NCI-H146 (cell line): ENCODE measurements around the gene ACTL8.

ENCODE experiments used
- DNase-seq: peaks from one replicate; lab custom pipeline; 2025; lab: John Stamatoyannopoulos, UW

ACTL8 gene

GRCh38 chr1:17755120-17755519 lies at the start of gene ACTL8:
ACTL8 (plus strand) TSS chr1:17755333; CDS start chr1:17823009, 67,676 bp downstream.
- DNase-seq = no peak

- no peak for DNase-seq
Measured at GRCh38 chr1:17706445-17706844, 48.7 kb upstream of the ACTL8 start.

GRCh38 chr1:17709981-17710380 lies 45.2 kb upstream of the ACTL8 start:
- no peak for DNase-seq

- DNase-seq = no peak
Measured at GRCh38 chr1:17710889-17711576, 44.1 kb upstream of the ACTL8 start.

GRCh38 chr1:17711577-17711910 lies 43.6 kb upstream of the ACTL8 start:
- DNase-seq = no peak

- no peak for DNase-seq
Measured at GRCh38 chr1:17711941-17712340, 43.2 kb upstream of the ACTL8 start.

GRCh38 chr1:17713993-17714392 lies 41.1 kb upstream of the ACTL8 start:
- peak; percentile 6 for DNase-seq

GRCh38 chr1:17717594-17718535 lies 37.3 kb upstream of the ACTL8 start:
- peak; percentile 60 for DNase-seq

- DNase-seq = no peak
Measured at GRCh38 chr1:17719874-17720273, 35.3 kb upstream of the ACTL8 start.

- DNase-seq = no peak
Measured at GRCh38 chr1:17721444-17721843, 33.7 kb upstream of the ACTL8 start.

- DNase-seq = no peak
Measured at GRCh38 chr1:17723684-17724083, 31.4 kb upstream of the ACTL8 start.

GRCh38 chr1:17724150-17724549 lies 31.0 kb upstream of the ACTL8 start:
- no peak for DNase-seq

GRCh38 chr1:17725084-17725719 lies 29.9 kb upstream of the ACTL8 start:
- DNase-seq = peak; percentile 41

- DNase-seq = no peak
Measured at GRCh38 chr1:17725811-17726582, 29.1 kb upstream of the ACTL8 start.

GRCh38 chr1:17728123-17728712 lies 26.9 kb upstream of the ACTL8 start:
- no peak for DNase-seq

GRCh38 chr1:17729248-17729647 lies 25.9 kb upstream of the ACTL8 start:
- DNase-seq = peak; percentile 18

- no peak for DNase-seq
Measured at GRCh38 chr1:17729909-17730308, 25.2 kb upstream of the ACTL8 start.

- no peak for DNase-seq
Measured at GRCh38 chr1:17731460-17731859, 23.7 kb upstream of the ACTL8 start.

GRCh38 chr1:17732475-17732874 lies 22.7 kb upstream of the ACTL8 start:
- DNase-seq = no peak

GRCh38 chr1:17733661-17734060 lies 21.5 kb upstream of the ACTL8 start:
- no peak for DNase-seq

GRCh38 chr1:17734609-17735008 lies 20.5 kb upstream of the ACTL8 start:
- no peak for DNase-seq

- DNase-seq = no peak
Measured at GRCh38 chr1:17735348-17735747, 19.8 kb upstream of the ACTL8 start.
